Lower leg skin (tissue), 3 donors: Measurements from ENCODE around the gene KRT84.

Source experiments
- POLR2A ChIP-seq, 2 donors: fragments of 450-650 bp; IDR thresholded peaks; one replicate each; pipeline ENCODE4 v1.6.1; 2016 to 2017; ENCODE audit warnings: antibody characterized with exemption in 2 of 2, mild to moderate bottlenecking in 1 of 2, moderate library complexity in 1 of 2
- TF ChIP-seq, protein P1 (sequence below), 3 donors: fragments of 450-650 bp; IDR thresholded peaks; one replicate each; pipeline ENCODE4 v1.5.1; 2016; ENCODE audit warnings: antibody characterized with exemption in 3 of 3, mild to moderate bottlenecking in 3 of 3, moderate library complexity in 2 of 3

DNA sequence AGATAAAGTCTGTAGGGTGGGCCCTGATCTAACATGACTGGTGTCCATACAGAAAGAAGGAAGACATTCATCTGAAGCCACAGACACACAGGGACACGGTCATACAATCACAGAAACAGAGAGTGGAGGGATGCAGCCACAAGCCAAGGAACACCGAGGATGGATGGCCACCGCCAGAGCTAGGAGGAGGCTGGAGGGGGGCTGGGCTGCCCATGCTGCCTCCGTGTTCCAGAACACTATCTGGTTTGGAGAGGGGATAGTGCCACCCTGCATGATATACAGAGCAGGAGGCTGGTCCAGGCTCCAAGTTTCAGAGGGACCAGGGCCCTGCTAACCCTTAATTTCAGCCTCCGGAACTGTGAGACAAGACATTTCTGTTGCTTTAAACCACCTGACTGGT is 40.0 kb upstream of the KRT84 start:
- TF ChIP-seq, protein P1, sequence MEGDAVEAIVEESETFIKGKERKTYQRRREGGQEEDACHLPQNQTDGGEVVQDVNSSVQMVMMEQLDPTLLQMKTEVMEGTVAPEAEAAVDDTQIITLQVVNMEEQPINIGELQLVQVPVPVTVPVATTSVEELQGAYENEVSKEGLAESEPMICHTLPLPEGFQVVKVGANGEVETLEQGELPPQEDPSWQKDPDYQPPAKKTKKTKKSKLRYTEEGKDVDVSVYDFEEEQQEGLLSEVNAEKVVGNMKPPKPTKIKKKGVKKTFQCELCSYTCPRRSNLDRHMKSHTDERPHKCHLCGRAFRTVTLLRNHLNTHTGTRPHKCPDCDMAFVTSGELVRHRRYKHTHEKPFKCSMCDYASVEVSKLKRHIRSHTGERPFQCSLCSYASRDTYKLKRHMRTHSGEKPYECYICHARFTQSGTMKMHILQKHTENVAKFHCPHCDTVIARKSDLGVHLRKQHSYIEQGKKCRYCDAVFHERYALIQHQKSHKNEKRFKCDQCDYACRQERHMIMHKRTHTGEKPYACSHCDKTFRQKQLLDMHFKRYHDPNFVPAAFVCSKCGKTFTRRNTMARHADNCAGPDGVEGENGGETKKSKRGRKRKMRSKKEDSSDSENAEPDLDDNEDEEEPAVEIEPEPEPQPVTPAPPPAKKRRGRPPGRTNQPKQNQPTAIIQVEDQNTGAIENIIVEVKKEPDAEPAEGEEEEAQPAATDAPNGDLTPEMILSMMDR (IDR thresholded peaks at IDR 0.05) = no peak
- TF ChIP-seq POLR2A (IDR thresholded peaks at IDR 0.05) = no peak
